ENCODE measurements around the gene NDUFS6.

GRCh38 chr5:1795931-1796330 lies 5.3 kb upstream of the NDUFS6 start:
- TF ChIP-seq CTCF (IDR thresholded peaks at IDR 0.05) (no peak), POLR2A (IDR thresholded peaks at IDR 0.05) (no peak)

Data from body of pancreas (tissue), 4 donors.